HG03558 (cell line): ENCODE results near the gene DMWD.

Experiments used
- ATAC-seq: cut with Tn5 transposase; IDR thresholded peaks from one replicate; pipeline ENCODE4 v1.9.1; 2021; ENCODE audit warnings: moderate number of reproducible peaks; ENCODE audit not compliant: unreplicated experiment; ENCODE audit errors: extremely low read depth

DMWD gene

GRCh38 chr19:45790942-45791341 lies 1.7 kb downstream of the DMWD start:
- no peak for ATAC-seq

GRCh38 chr19:45789035-45789786 lies 3.4 kb downstream of the DMWD start:
- ATAC-seq = no peak

GRCh38 chr19:45786533-45786894 lies 6.1 kb downstream of the DMWD start:
- no peak for ATAC-seq

- ATAC-seq = no peak
These were observed 6.7 kb downstream of the DMWD start for GRCh38 chr19:45785781-45786532.

GRCh38 chr19:45785097-45785496 lies 7.5 kb downstream of the DMWD start:
- ATAC-seq = no peak

- no peak for ATAC-seq
These were observed 8.5 kb downstream of the DMWD start for GRCh38 chr19:45784096-45784495.

- no peak for ATAC-seq
These were observed 9.5 kb downstream of the DMWD start for GRCh38 chr19:45782820-45783785.

GRCh38 chr19:45782162-45782691 lies 10.4 kb downstream of the DMWD start, which contains the start of gene DMPK:
Gene DMPK (minus strand): TSS chr19:45782490. CDS start chr19:45782352, 138 bp downstream.
- no peak for ATAC-seq

GRCh38 chr19:45781214-45782161 lies 11.2 kb downstream of the DMWD start:
- no peak for ATAC-seq

- ATAC-seq = no peak
These were observed 12.0 kb downstream of the DMWD start for GRCh38 chr19:45780448-45781213.

- no peak for ATAC-seq
These were observed 12.5 kb downstream of the DMWD start for GRCh38 chr19:45780146-45780447.

- ATAC-seq = no peak
These were observed 13.2 kb downstream of the DMWD start for GRCh38 chr19:45779231-45780145.

GRCh38 chr19:45778010-45778661 lies 14.5 kb downstream of the DMWD start:
- ATAC-seq = no peak

- no peak for ATAC-seq
These were observed 15.2 kb downstream of the DMWD start for GRCh38 chr19:45777395-45777961.

GRCh38 chr19:45774765-45775164 lies 17.9 kb downstream of the DMWD start:
- ATAC-seq = no peak

GRCh38 chr19:45773384-45773783 lies 19.3 kb downstream of the DMWD start:
- ATAC-seq = no peak

- ATAC-seq = no peak
These were observed 19.7 kb downstream of the DMWD start for GRCh38 chr19:45772912-45773311.
